Right lobe of liver (tissue), 6 donors: ENCODE measurements around the gene COX4I1. TPM values are rescaled to one million over a fixed set of nuclear protein-coding genes. Genes with fewer than 3 reads are reported as not detected.

Experiments used
- ATAC-seq, 4 donors: fragments of 200-7000 bp; cut with Tn5 transposase; one replicate each; pipeline ENCODE4 v1.9.1; 2020; ENCODE audit warnings: mild to moderate bottlenecking in 4 of 4, moderate library complexity in 4 of 4
- DNase-seq, 3 donors: peaks; one replicate each; pipeline ENCODE4 v3.0.0-alpha.2; 2020
- H3K27ac ChIP-seq, 3 donors: fragments of 200-600 bp; one replicate each; pipeline ENCODE4 v1.8.0; 2022
- H3K27me3 ChIP-seq, 2 donors: fragments of 200-600 bp; one replicate each; pipeline ENCODE4 v1.8.0; 2022
- H3K36me3 ChIP-seq, 4 donors: fragments of 200-600 bp; sonication (generic) in 1 of 4; one replicate each; pipeline versions ENCODE4 v1.5.1 to v1.8.0; 2017 to 2022; ENCODE audit warnings: control low read depth in 1 of 4
- H3K4me1 ChIP-seq, 4 donors: fragments of 200-600 bp; sonication (generic) in 1 of 4; one replicate each; pipeline versions ENCODE4 v1.5.1 to v1.8.0; 2017 to 2022; ENCODE audit warnings: control low read depth in 1 of 4
- H3K4me3 ChIP-seq, 3 donors: fragments of 200-600 bp; one replicate each; pipeline ENCODE4 v1.8.0; 2022
- H3K9me3 ChIP-seq, 4 donors: fragments of 200-600 bp; sonication (generic) in 1 of 4; one replicate each; pipeline versions ENCODE4 v1.5.1 to v1.8.0; 2017 to 2022; ENCODE audit warnings: control low read depth in 1 of 4
- POLR2A ChIP-seq: fragments of 450-650 bp; IDR thresholded peaks from one replicate; pipeline ENCODE4 v1.6.1; 2017; ENCODE audit warnings: antibody characterized with exemption, mild to moderate bottlenecking
- WGBS: methylation state at CpG from one replicate; pipeline ENCODE4 v1.1.6; 2018; ENCODE audit warnings: low coverage, low lambda C conversion rate; ENCODE audit not compliant: insufficient coverage; ENCODE audit errors: missing lambda C conversion rate; 5-methylcytosine and 5-hydroxymethylcytosine counted together
- intact Hi-C, 2 donors: fragments of 100-400 bp; cut with DNase I; formaldehyde crosslinking; loops; one replicate each; pipeline versions ENCODE4 v1.11.2 to v1.14.1; 2022
- total RNA-seq, 6 experiments: library from RNA; depleted of rRNA in 2 of 6; stranded (reverse); fragments of >200 nt in 2 of 6; fragmentation: NEBNext Ultra II Directional in 3 of 6; extraction: Animal tissue kit (Norgen Biotek cat#: 25700) in 3 of 6; gene quantifications; one replicate each; pipeline versions ENCODE4 v1.1.0 to v1.2.4, GENCODE V29; 2016 to 2023
- TF ChIP-seq, protein P1 (sequence below), 4 donors: fragments of 200-600 bp in 3 of 4; fragments of 450-650 bp in 1 of 4; IDR thresholded peaks; one replicate each; pipeline versions ENCODE4 v1.5.1 to v1.8.0; 2016 to 2022; ENCODE audit warnings: antibody characterized with exemption in 4 of 4, mild to moderate bottlenecking in 2 of 4
- donor health status: DM: no; HTN: yes; CAD: no.
- donor health status: DM: no; HTN: no; CAD: no.
- donor health status: DM: no; HTN: no; CAD: no.
- donor health status: DM: no; HTN: yes; CAD: no.
- donor health status: DM: no; HTN: yes; CAD: no.

Gene COX4I1
- total RNA-seq, 6 experiments from 2014 or later: 247 to 417 (median 303) TPM

DNA sequence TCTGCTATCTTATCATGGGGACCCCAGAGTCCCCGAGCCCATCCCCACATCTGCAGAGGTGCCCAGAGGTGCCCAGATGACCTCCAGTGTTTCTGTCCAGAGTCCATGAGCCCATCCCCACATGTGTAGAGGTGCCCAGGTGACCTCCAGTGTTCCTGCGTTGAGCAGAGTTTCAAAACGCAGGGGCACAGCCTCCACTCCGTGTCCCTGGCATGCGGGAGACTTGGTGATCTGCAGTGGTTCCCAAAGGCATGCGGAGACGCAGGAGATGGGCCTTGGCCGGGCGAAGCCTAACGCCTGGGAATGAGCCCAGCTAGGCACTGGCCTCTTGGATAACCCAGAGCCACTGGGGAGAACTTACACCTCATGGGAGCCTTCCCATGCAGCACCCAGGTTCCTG lies 41.3 kb downstream of the COX4I1 start:
- Histone ChIP-seq H3K4me1 (no peaks in the 10 kb centered on the region), H3K27ac (no peak overlapping the region), H3K9me3 (no peaks in the 10 kb centered on the region), H3K4me3 (no peak overlapping the region), H3K36me3 (no peaks in the 10 kb centered on the region), H3K27me3 (no peaks in the 10 kb centered on the region)
- WGBS: 68% methylated on average over 4 of the region's 10 CpGs
- TF ChIP-seq, protein P1, sequence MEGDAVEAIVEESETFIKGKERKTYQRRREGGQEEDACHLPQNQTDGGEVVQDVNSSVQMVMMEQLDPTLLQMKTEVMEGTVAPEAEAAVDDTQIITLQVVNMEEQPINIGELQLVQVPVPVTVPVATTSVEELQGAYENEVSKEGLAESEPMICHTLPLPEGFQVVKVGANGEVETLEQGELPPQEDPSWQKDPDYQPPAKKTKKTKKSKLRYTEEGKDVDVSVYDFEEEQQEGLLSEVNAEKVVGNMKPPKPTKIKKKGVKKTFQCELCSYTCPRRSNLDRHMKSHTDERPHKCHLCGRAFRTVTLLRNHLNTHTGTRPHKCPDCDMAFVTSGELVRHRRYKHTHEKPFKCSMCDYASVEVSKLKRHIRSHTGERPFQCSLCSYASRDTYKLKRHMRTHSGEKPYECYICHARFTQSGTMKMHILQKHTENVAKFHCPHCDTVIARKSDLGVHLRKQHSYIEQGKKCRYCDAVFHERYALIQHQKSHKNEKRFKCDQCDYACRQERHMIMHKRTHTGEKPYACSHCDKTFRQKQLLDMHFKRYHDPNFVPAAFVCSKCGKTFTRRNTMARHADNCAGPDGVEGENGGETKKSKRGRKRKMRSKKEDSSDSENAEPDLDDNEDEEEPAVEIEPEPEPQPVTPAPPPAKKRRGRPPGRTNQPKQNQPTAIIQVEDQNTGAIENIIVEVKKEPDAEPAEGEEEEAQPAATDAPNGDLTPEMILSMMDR (IDR thresholded peaks at IDR 0.05): no peak
- TF ChIP-seq POLR2A: no peak
- ATAC-seq (no peak), DNase-seq (peak in 1 of 3 donors; percentile 33)
- intact Hi-C loops: no loop called here

DNA sequence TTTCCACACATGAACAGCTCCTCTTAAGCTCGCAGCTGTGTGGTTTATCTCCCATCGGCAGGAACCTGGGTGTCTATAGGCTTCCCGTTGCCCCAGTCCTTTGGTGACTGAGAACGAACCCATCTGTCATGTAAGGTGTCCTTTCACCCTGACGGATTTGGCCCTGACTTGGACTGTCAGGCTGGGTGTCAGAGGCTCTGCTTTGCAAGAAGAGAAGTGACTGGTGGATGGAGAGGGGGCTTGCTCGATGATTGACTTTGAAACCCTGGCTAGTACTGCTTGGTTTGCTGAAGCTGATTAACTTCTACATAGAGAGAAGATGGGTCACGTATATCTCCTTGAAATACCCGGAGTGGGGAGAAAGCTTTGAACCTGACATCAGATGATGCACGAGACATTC lies 42.9 kb downstream of the COX4I1 start:
- intact Hi-C loops: no loop called here
- Histone ChIP-seq H3K4me3 (no peak overlapping the region), H3K4me1 (no peaks in the 10 kb centered on the region), H3K27ac (no peak overlapping the region), H3K9me3 (no peaks in the 10 kb centered on the region), H3K27me3 (no peaks in the 10 kb centered on the region), H3K36me3 (no peaks in the 10 kb centered on the region)
- ATAC-seq (no peak), DNase-seq (no peak)
- WGBS: 85% methylated on average over 9 of the region's 9 CpGs
- TF ChIP-seq, protein P1 (IDR thresholded peaks at IDR 0.05): no peak
- no peak for TF ChIP-seq POLR2A

DNA sequence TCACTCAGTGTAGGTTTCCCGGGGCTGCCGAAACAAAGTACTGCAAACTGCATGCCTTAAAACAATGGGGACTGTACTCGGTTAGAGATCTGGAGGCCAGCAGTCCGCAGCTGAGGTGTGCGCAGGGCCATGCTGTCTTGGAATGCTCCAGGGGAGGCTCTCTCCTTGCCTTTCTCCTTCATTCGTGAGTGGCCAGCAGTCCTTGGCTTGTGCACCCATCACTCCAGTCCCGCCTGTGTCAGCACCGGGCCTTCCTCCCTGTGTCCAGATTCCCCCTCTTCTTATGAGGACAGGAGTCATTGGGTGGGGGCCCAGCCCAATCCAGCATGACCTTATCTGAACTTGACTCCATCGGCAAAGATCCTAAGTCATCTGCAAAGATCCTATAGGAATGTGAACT lies 43.4 kb downstream of the COX4I1 start:
- Histone ChIP-seq H3K9me3 (no peaks in the 10 kb centered on the region), H3K4me1 (no peaks in the 10 kb centered on the region), H3K36me3 (no peaks in the 10 kb centered on the region), H3K4me3 (no peak overlapping the region), H3K27me3 (no peaks in the 10 kb centered on the region), H3K27ac (no peak overlapping the region)
- intact Hi-C loops: no loop called here
- DNase-seq (no peak), ATAC-seq (no peak)
- no CpG with 5 or more reads among the region's 9 CpGs for WGBS
- TF ChIP-seq, protein P1 (IDR thresholded peaks at IDR 0.05): no peak
- TF ChIP-seq POLR2A: no peak

DNA sequence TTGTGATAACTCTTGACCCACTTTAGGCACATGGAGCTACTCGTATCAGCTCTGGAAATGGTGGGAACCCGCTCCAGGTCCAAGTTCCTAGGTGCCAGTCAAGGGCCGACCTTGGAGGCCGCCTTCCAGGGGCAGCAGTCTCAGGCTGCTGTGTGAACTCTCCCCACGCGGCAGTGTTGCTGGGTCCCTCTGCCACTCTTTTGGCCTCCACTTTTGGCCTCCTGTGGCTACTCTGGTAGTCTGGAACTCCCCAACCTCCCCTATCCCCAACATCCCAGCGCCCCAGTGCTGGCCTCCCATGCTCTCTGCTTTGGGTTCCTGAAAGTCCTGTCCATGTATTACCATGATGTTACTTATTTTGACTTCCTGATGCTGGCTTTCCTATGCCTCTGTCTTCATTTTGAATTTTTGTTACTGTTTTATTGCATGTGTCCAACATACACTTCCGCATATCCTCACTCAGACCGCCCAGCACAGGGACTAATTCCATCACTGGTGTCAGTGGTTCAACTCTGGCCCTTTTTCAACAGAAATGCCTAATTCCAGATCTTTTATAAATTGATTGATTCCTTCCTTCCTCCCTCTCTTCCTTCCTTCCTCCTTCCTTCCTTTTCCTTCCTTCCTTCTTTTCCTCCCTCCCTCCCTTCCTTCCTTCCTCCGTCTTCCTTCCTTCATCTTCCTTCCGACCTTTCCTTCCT lies 44.1 kb downstream of the COX4I1 start:
- Histone ChIP-seq H3K27ac (no peak overlapping the region), H3K36me3 (no peaks in the 10 kb centered on the region), H3K9me3 (no peaks in the 10 kb centered on the region), H3K27me3 (no peaks in the 10 kb centered on the region), H3K4me3 (no peak overlapping the region), H3K4me1 (peaks cover 0 to 3% (median 0%) of the 10 kb centered on the region in 4 donors)
- ATAC-seq (no peak), DNase-seq (no peak)
- intact Hi-C loops: no loop called here
- TF ChIP-seq POLR2A: no peak
- 84% methylated on average over 5 of the region's 11 CpGs for WGBS

DNA sequence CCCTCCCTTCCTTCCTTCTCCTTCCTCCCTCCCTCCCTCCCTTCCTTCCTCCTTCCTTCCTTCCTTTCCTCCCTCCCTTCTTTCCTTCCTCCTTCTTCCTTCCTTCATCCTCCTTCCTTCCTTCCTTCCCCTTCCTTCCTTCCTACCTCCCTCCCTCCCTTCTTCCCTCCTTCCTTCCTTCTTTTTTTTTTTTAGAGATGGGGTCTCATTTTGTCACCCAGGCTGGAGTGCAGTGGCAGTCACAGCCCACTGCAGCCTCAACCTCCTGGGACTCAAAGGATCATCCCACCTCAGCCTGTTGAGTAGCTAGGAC lies 44.6 kb downstream of the COX4I1 start:
- Histone ChIP-seq H3K36me3 (no peaks in the 10 kb centered on the region), H3K4me1 (peaks cover 0 to 8% (median 2%) of the 10 kb centered on the region in 4 donors), H3K9me3 (no peaks in the 10 kb centered on the region), H3K27me3 (no peaks in the 10 kb centered on the region), H3K4me3 (no peak overlapping the region), H3K27ac (no peak overlapping the region)
- TF ChIP-seq, protein P1 (IDR thresholded peaks at IDR 0.05): no peak
- TF ChIP-seq POLR2A: no peak
- intact Hi-C loops: no loop called here
- DNase-seq: no peak
- no peak for ATAC-seq
